H1 (cell line): ENCODE data around the gene PLB1. TPM values are rescaled to one million over a fixed set of nuclear protein-coding genes. Genes with fewer than 3 reads are reported as not detected.

Experiments used
- CTCF ChIA-PET: fragments of 300-600 bp; sonication (Branson Sonifier 250); formaldehyde crosslinking; loops from one replicate; lab custom pipeline; 2021; ENCODE audit not compliant: partially characterized antibody; lab: Charles Lee
- POLR2A ChIA-PET: fragments of 300-600 bp; sonication (Branson Sonifier 250); formaldehyde crosslinking; loops from one replicate; lab custom pipeline; 2021; ENCODE audit warnings: inconsistent platforms; ENCODE audit not compliant: partially characterized antibody; lab: Charles Lee
- DNase-seq, 2 experiments: peaks; one replicate each; pipeline versions ENCODE4 v3.0.0 to v3.0.0-alpha.2; 2010 to 2022; ENCODE audit warnings: low spot score in 2 of 2, low read depth in 1 of 2, mixed read lengths in 1 of 2
- FAIRE-seq: peaks from 2 replicates; lab custom pipeline; 2011; peaks lifted over from hg19 to GRCh38; lab: Jason Lieb, UNC
- H2AFZ ChIP-seq: 2 replicates; pipeline ENCODE4 v1.8.1; 2012; ENCODE audit warnings: low read length, inconsistent platforms
- H2AK5ac ChIP-seq: 2 replicates; pipeline ENCODE4 v1.6.1; 2013; ENCODE audit warnings: low read depth, low read length
- H2BK120ac ChIP-seq: replicated peaks from 2 replicates; pipeline ENCODE3; 2013; ENCODE audit warnings: low read depth, low read length, inconsistent platforms
- H2BK12ac ChIP-seq: 2 replicates; pipeline ENCODE4 v1.6.1; 2013; ENCODE audit warnings: low read depth, low read length
- H2BK15ac ChIP-seq: 2 replicates; pipeline ENCODE4 v1.6.1; 2013; ENCODE audit warnings: low read length
- H2BK20ac ChIP-seq: 2 replicates; pipeline ENCODE4 v1.6.1; 2013; ENCODE audit warnings: low read length
- H2BK5ac ChIP-seq: 2 replicates; pipeline ENCODE4 v1.6.1; 2013; ENCODE audit warnings: low read depth, low read length
- H3K14ac ChIP-seq: 2 replicates; pipeline ENCODE4 v1.6.1; 2013; ENCODE audit warnings: inconsistent platforms; ENCODE audit not compliant: insufficient read length
- H3K18ac ChIP-seq: 2 replicates; pipeline ENCODE4 v1.6.1; 2013; ENCODE audit warnings: low read length; ENCODE audit errors: extremely low read depth
- H3K23ac ChIP-seq: 2 replicates; pipeline ENCODE4 v1.6.1; 2013; ENCODE audit warnings: inconsistent platforms; ENCODE audit not compliant: insufficient read length
- H3K23me2 ChIP-seq: 2 replicates; pipeline ENCODE4 v1.6.1; 2013; ENCODE audit warnings: low read depth, low read length
- H3K27ac ChIP-seq: 2 replicates; pipeline ENCODE4 v1.6.1; 2011; ENCODE audit warnings: low read depth, low read length, inconsistent platforms
- H3K27me3 ChIP-seq, 4 experiments: replicated peaks in 1 of 4; 1 replicate in 1 of 4; 2 replicates in 3 of 4; pipeline versions ENCODE4 v1.6.1 to v1.8.1; 2011 to 2013; ENCODE audit warnings: low read length in 3 of 4, mild to moderate bottlenecking in 3 of 4, inconsistent platforms in 2 of 4, mixed read lengths in 2 of 4, moderate library complexity in 1 of 4; ENCODE audit not compliant: control insufficient read depth in 3 of 4, insufficient read depth in 3 of 4; ENCODE audit errors: extremely low read depth in 1 of 4
- H3K36me3 ChIP-seq, 4 experiments: 2 replicates each; pipeline versions ENCODE4 v1.6.1 to v1.8.1; 2011 to 2013; ENCODE audit warnings: mild to moderate bottlenecking in 4 of 4, low read length in 3 of 4, moderate library complexity in 2 of 4, control low read depth in 1 of 4, inconsistent platforms in 1 of 4; ENCODE audit not compliant: insufficient read depth in 4 of 4, control insufficient read depth in 2 of 4
- H3K4ac ChIP-seq: replicated peaks from 2 replicates; pipeline ENCODE3; 2013; ENCODE audit warnings: low read length, low read depth, mixed read lengths, inconsistent platforms; ENCODE audit not compliant: insufficient read length
- H3K4me1 ChIP-seq, 4 experiments: replicated peaks in 1 of 4; 1 replicate in 1 of 4; 2 replicates in 3 of 4; pipeline versions ENCODE4 v1.6.1 to v1.8.1; 2011 to 2013; ENCODE audit warnings: low read length in 3 of 4, inconsistent platforms in 2 of 4, mixed read lengths in 1 of 4; ENCODE audit not compliant: insufficient read depth in 4 of 4, control insufficient read depth in 3 of 4
- H3K4me2 ChIP-seq, 2 experiments: 2 replicates each; pipeline versions ENCODE4 v1.6.1 to v1.8.1; 2011 to 2013; ENCODE audit warnings: low read depth in 2 of 2, low read length in 2 of 2, control low read depth in 1 of 2, inconsistent platforms in 1 of 2, mild to moderate bottlenecking in 1 of 2; ENCODE audit not compliant: insufficient read depth in 1 of 2
- H3K4me3 ChIP-seq, 4 experiments: fragments of 200-600, 300-600 bp in 1 of 4; sonication (generic), shearing (Covaris generic), sonication (Bioruptor Twin) in 1 of 4; 2 replicates each; pipeline versions ENCODE4 v1.5.1 to v1.8.1; 2011 to 2016; ENCODE audit warnings: low read length in 4 of 4, low read depth in 3 of 4, control low read depth in 2 of 4, inconsistent platforms in 2 of 4, mild to moderate bottlenecking in 2 of 4, mixed read lengths in 1 of 4, moderate library complexity in 1 of 4; ENCODE audit not compliant: insufficient read depth in 2 of 4; ENCODE audit errors: extremely low read depth in 1 of 4
- H3K56ac ChIP-seq: replicated peaks from 2 replicates; pipeline ENCODE3; 2013; ENCODE audit warnings: low read depth, mild to moderate bottlenecking, mixed read lengths, low read length, inconsistent platforms; ENCODE audit not compliant: insufficient read length
- H3K79me1 ChIP-seq: 2 replicates; pipeline ENCODE4 v1.6.1; 2013; ENCODE audit warnings: low read depth, low read length, control low read depth
- H3K79me2 ChIP-seq, 2 experiments: 2 replicates each; pipeline versions ENCODE4 v1.6.1 to v1.8.1; 2012 to 2013; ENCODE audit warnings: low read length in 2 of 2, mild to moderate bottlenecking in 2 of 2, inconsistent platforms in 1 of 2; ENCODE audit not compliant: insufficient read depth in 2 of 2, control insufficient read depth in 1 of 2
- H3K9ac ChIP-seq, 4 experiments: replicated peaks in 1 of 4; 1 replicate in 1 of 4; 2 replicates in 3 of 4; pipeline versions ENCODE4 v1.6.1 to v1.8.1; 2011 to 2013; ENCODE audit warnings: low read depth in 3 of 4, low read length in 3 of 4, control low read depth in 2 of 4, mild to moderate bottlenecking in 2 of 4, moderate library complexity in 2 of 4, inconsistent platforms in 1 of 4; ENCODE audit errors: extremely low read depth in 1 of 4
- H3K9me3 ChIP-seq, 2 experiments: 2 replicates each; pipeline versions ENCODE4 v1.6.1 to v1.8.1; 2012 to 2013; ENCODE audit warnings: mild to moderate bottlenecking in 2 of 2, moderate library complexity in 2 of 2, control low read depth in 1 of 2, inconsistent platforms in 1 of 2, low read depth in 1 of 2, low read length in 1 of 2, mixed read lengths in 1 of 2; ENCODE audit not compliant: insufficient read depth in 2 of 2
- H4K20me1 ChIP-seq, 2 experiments: replicated peaks in 1 of 2; 2 replicates each; pipeline versions ENCODE3 to v1.8.1; 2011 to 2013; ENCODE audit warnings: inconsistent platforms in 2 of 2, low read length in 2 of 2, mild to moderate bottlenecking in 1 of 2; ENCODE audit not compliant: insufficient read depth in 2 of 2, control insufficient read depth in 1 of 2
- H4K5ac ChIP-seq: 2 replicates; pipeline ENCODE4 v1.6.1; 2013; ENCODE audit warnings: low read length, low read depth, mixed read lengths, inconsistent platforms; ENCODE audit not compliant: insufficient read length
- H4K8ac ChIP-seq: 2 replicates; pipeline ENCODE4 v1.8.0; 2013; ENCODE audit warnings: mild to moderate bottlenecking, moderate library complexity, low read length, inconsistent platforms; ENCODE audit not compliant: insufficient read depth; ENCODE audit errors: extremely low read depth
- H4K91ac ChIP-seq: replicated peaks from 2 replicates; pipeline ENCODE3; 2013; ENCODE audit warnings: low read length, mixed read lengths, inconsistent platforms; ENCODE audit not compliant: insufficient read length
- ASH2L ChIP-seq: fragments of 200-600, 300-600 bp; sonication (generic); IDR thresholded peaks from one replicate; pipeline ENCODE4 v1.7.1; 2017; ENCODE audit warnings: low read length
- MAFK ChIP-seq: IDR thresholded peaks from 2 replicates; pipeline ENCODE4 v1.6.1; 2012; ENCODE audit warnings: low read depth, mild to moderate bottlenecking, improper control_type of control experiment, low read length
- WGBS, 2 experiments: shearing (Covaris generic) in 1 of 2; methylation state at CpG; one replicate each; pipeline versions ENCODE4 v1.1.6 to v1.1.7; 2013 to 2015; ENCODE audit warnings: low lambda C conversion rate in 2 of 2, mixed read lengths in 2 of 2, inconsistent platforms in 1 of 2, low coverage in 1 of 2, missing lambda C conversion rate in 1 of 2; ENCODE audit not compliant: insufficient replicate concordance in 2 of 2, insufficient coverage in 1 of 2, insufficient read length in 1 of 2; ENCODE audit errors: extremely low coverage in 1 of 2, missing lambda C conversion rate in 1 of 2; 5-methylcytosine and 5-hydroxymethylcytosine counted together
- polyA plus RNA-seq, 7 experiments: library from polyadenylated mRNA; depleted of rRNA in 3 of 7; stranded (reverse) in 5 of 7; unstranded in 2 of 7; fragments of >200 nt in 5 of 7; fragments of 200-250 nt in 2 of 7; gene quantifications; 1 replicate in 5 of 7; 2 replicates in 1 of 7; 4 replicates in 1 of 7; pipeline versions ENCODE4 v1.2.1 to v1.2.3, GENCODE V29; 2011 to 2013; ENCODE audit warnings: missing spikeins in 2 of 7, mixed read lengths in 2 of 7
- total RNA-seq: library from RNA; stranded (reverse); fragmentation: NEBNext Ultra II Directional; extraction: Animal tissue kit (Norgen Biotek cat#: 25700); gene quantifications from 2 replicates; pipeline ENCODE4 v1.2.1, GENCODE V29; 2021

PLB1 gene
- total and polyA plus RNA-seq, 2 of the 8 experiments (the other 6 are each of a cell fraction or from before 2014, with no cell fraction given): 0.20 to 0.36 TPM

- Histone ChIP-seq H3K4me1 (no peaks in the 10 kb centered on the region; a peak in 1 of 7 replicates), H4K91ac (no peak overlapping the region), H2AFZ (peak overlapping the region; percentile 91; the same call in 1 of the 2 replicates), H2AK5ac (no peak overlapping the region), H3K27ac (no peak overlapping the region), H3K79me1 (no peaks in the 10 kb centered on the region), H2BK12ac (no peak overlapping the region), H2BK15ac (no peak overlapping the region), H3K79me2 (no peaks in the 10 kb centered on the region), H3K4me2 (peak overlapping the region; percentile 50 to 83), H3K56ac (no peak overlapping the region), H3K9ac (peak overlapping the region in 1 of 4 experiments; percentile 40; a peak in 2 of 7 replicates), H3K4ac (no peak overlapping the region), H3K4me3 (peak overlapping the region; percentile 33 to 72 (median 68)), H3K36me3 (no peaks in the 10 kb centered on the region), H4K5ac (no peak overlapping the region), H4K8ac (no peak overlapping the region), H3K27me3 (peaks cover 0 to 5% (median 1%) of the 10 kb centered on the region in 4 experiments; a peak in 1 of 7 replicates), H3K23me2 (no peaks in the 10 kb centered on the region; the same call in 1 of the 2 replicates), H3K18ac (peak overlapping the region; percentile 90), H4K20me1 (no peaks in the 10 kb centered on the region), H2BK5ac (no peak overlapping the region), H3K23ac (no peak overlapping the region), H3K9me3 (no peaks in the 10 kb centered on the region), H2BK20ac (0 out of 2 replicates have a peak overlapping the region, but pooled peaks have one; percentile 61), H3K14ac (no peak overlapping the region), H2BK120ac (no peak overlapping the region)
- DNase-seq (peak in 1 of 2 experiments; percentile 54), FAIRE-seq (no peak)
- ChIA-PET CTCF (interaction anchor here (0.6 to 7.0 kb wide), 29 partner anchors 9 to 863 kb away, joined by 3 to 55 read pairs (median 3); partner anchors contain the start of gene TRMT61B), POLR2A (interaction anchor here (0.9 to 1.1 kb wide), 3 partner anchors 10 to 185 kb away, joined by 3 to 4 read pairs (median 3); partner anchors contain the start of gene PPP1CB)
- WGBS, 2 experiments: 10% methylated on average over 12 of the region's 14 CpGs; no CpG with 5 or more reads in 1 of the 2 experiments
- TF ChIP-seq MAFK: no peak
- TF ChIP-seq ASH2L: peak; percentile 7
Observed at GRCh38 chr2:28567061-28567471, 71.2 kb downstream of the PLB1 start.
